Gastrocnemius medialis (tissue), 4 donors: ENCODE data around the gene TMEM255B.

Experiments used
- CTCF ChIP-seq, 5 experiments: fragments of 450-650 bp in 3 of 5; fragments of 200-600 bp in 2 of 5; sonication (generic) in 2 of 5; IDR thresholded peaks in 4 of 5; conservative IDR thresholded peaks in 1 of 5; 1 replicate in 4 of 5; 2 replicates in 1 of 5; pipeline ENCODE4 v1.5.1; 2016 to 2019; ENCODE audit warnings: antibody characterized with exemption in 5 of 5, mild to moderate bottlenecking in 3 of 5, moderate library complexity in 3 of 5
- POLR2A ChIP-seq, 2 donors: fragments of 450-650 bp; IDR thresholded peaks; one replicate each; pipeline ENCODE4 v1.6.1; 2017; ENCODE audit warnings: antibody characterized with exemption in 2 of 2, mild to moderate bottlenecking in 2 of 2, moderate library complexity in 2 of 2

DNA sequence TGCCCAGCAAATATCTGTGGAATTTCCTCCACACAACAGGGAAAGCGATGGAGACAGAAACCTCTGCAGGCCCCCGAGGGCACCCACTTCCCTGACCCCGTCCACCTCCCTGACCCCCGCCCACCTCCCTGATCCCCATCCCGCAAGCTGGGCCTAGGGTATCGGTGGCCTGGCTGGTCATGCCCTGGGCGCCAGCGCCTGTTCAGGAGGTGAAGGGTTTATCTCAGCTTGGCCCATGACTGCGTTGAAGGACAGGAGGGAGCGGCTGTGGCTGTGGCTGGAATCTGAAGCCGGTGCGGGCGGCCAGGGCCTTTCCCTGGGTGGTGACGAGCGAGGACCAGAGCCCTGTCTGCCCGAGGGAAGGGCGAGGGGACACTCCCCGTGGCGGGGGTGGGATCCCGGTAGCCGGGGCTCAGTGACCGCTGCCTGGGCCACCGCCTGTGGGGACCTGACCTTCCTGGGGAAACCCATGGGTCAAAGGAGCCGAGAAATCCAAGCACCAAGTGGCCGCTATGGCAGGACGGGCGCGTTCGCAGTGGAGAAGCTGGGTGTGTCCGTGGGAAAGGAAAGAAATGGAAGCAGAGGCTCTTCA, 84.1 kb downstream of the TMEM255B start:
- no peak for TF ChIP-seq CTCF (IDR thresholded peaks at IDR 0.05 in 4 of 5, conservative IDR thresholded peaks at IDR 0.05 in 1 of 5)
- TF ChIP-seq POLR2A (IDR thresholded peaks at IDR 0.05): no peak
